HPDE6-E6E7 (cell line): Measurements from ENCODE around the gene LRRC30.

Experiments
- DNase-seq: peaks from one replicate; pipeline ENCODE4 v3.0.0; 2011; ENCODE audit warnings: missing footprints; ENCODE audit errors: extremely low spot score

LRRC30 gene

GRCh38 chr18:7237673-7238272 is 6.9 kb downstream of the LRRC30 start:
- DNase-seq = no peak

GRCh38 chr18:7242926-7243325 is 12.0 kb downstream of the LRRC30 start:
- DNase-seq = no peak

- no peak for DNase-seq
Measured at GRCh38 chr18:7248877-7249276, 18.0 kb downstream of the LRRC30 start.

- no peak for DNase-seq
Measured at GRCh38 chr18:7254163-7254562, 23.3 kb downstream of the LRRC30 start.

- DNase-seq = no peak
Measured at GRCh38 chr18:7255054-7255453, 24.2 kb downstream of the LRRC30 start.

- DNase-seq = no peak
Measured at GRCh38 chr18:7255643-7256042, 24.8 kb downstream of the LRRC30 start.

- DNase-seq = no peak
Measured at GRCh38 chr18:7256618-7257425, 25.9 kb downstream of the LRRC30 start.

- no peak for DNase-seq
Measured at GRCh38 chr18:7257426-7257740, 26.5 kb downstream of the LRRC30 start.

GRCh38 chr18:7259475-7259874 is 28.6 kb downstream of the LRRC30 start:
- DNase-seq = no peak

- no peak for DNase-seq
Measured at GRCh38 chr18:7261199-7261598, 30.3 kb downstream of the LRRC30 start.

GRCh38 chr18:7267973-7268372 is 37.1 kb downstream of the LRRC30 start:
- no peak for DNase-seq

- DNase-seq = no peak
Measured at GRCh38 chr18:7269942-7270341, 39.1 kb downstream of the LRRC30 start.

- DNase-seq = no peak
Measured at GRCh38 chr18:7272311-7273049, 41.6 kb downstream of the LRRC30 start.

- DNase-seq = no peak
Measured at GRCh38 chr18:7273301-7273921, 42.5 kb downstream of the LRRC30 start.

- no peak for DNase-seq
Measured at GRCh38 chr18:7281579-7281978, 50.7 kb downstream of the LRRC30 start.
